Thoracic aorta (tissue), 2 donors: ENCODE results near the gene CREB5. TPM values are rescaled to one million over a fixed set of nuclear protein-coding genes. Genes with fewer than 3 reads are reported as not detected.

Experiments used
- ATAC-seq: fragments of 150-250 bp; one replicate; pipeline ENCODE4 v1.8.0; 2017; ENCODE audit warnings: low read depth; ENCODE audit not compliant: insufficient number of reproducible peaks, low FRiP score
- DNase-seq: peaks from one replicate; pipeline ENCODE4 v3.0.0-alpha.2; 2020; ENCODE audit warnings: low spot score
- H3K27ac ChIP-seq, 2 donors: fragments of 200-600 bp; sonication (generic); 1 replicate in 1 of 2; 2 replicates in 1 of 2; pipeline ENCODE4 v1.5.1; 2016; ENCODE audit warnings: mild to moderate bottlenecking in 2 of 2, moderate library complexity in 2 of 2
- H3K27me3 ChIP-seq: fragments of 200-600 bp; sonication (generic); replicated peaks from 2 replicates; pipeline ENCODE4 v1.6.0; 2016; ENCODE audit warnings: mild to moderate bottlenecking; ENCODE audit not compliant: insufficient read depth
- H3K36me3 ChIP-seq: fragments of 200-600 bp; sonication (generic); one replicate; pipeline ENCODE4 v1.5.1; 2016
- H3K4me1 ChIP-seq, 2 donors: fragments of 200-600 bp; sonication (generic); 1 replicate in 1 of 2; 2 replicates in 1 of 2; pipeline versions ENCODE4 v1.5.1 to v1.6.0; 2016; ENCODE audit warnings: low read depth in 2 of 2, mild to moderate bottlenecking in 1 of 2; ENCODE audit not compliant: control insufficient read depth in 1 of 2
- H3K4me3 ChIP-seq: fragments of 200-600 bp; sonication (generic); 2 replicates; pipeline ENCODE4 v1.5.1; 2016; ENCODE audit warnings: mild to moderate bottlenecking
- H3K9me3 ChIP-seq: fragments of 200-600 bp; sonication (generic); 2 replicates; pipeline ENCODE4 v1.5.1; 2016
- CTCF ChIP-seq: fragments of 200-600 bp; sonication (generic); IDR thresholded peaks from one replicate; pipeline ENCODE4 v1.5.1; 2019; ENCODE audit warnings: antibody characterized with exemption
- total RNA-seq, 2 donors: library from RNA; depleted of rRNA; stranded (reverse); fragments of >200 nt; gene quantifications; one replicate each; pipeline versions ENCODE4 v1.1.0 to v1.2.3, GENCODE V29; 2016

CREB5 gene
- total RNA-seq, 2 donors from 2014 or later: 44.4 to 49.1 TPM

DNA sequence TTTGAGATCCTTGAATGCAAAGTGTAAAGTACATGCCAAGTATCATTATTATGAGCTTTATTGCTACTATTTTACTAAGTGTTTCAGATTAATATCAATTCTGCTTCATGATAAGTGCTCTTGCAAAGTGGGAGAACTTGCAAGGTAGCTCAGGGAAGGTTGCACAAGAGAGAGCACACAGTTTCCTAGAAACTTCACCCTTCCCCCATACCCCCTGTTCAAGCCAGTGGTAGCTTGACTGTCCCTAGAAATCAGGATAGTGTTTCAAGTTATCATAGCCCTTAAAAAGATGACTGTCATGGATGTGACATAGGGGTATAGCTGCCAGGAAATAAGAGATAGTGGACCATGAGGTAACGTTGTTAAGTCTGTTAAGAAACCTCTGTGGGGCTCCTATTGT, 294.3 kb downstream of the CREB5 start:
- Histone ChIP-seq H3K9me3 (no peaks in the 10 kb centered on the region), H3K4me3 (no peak overlapping the region), H3K27me3 (no peaks in the 10 kb centered on the region), H3K4me1 (peaks cover 9 to 34% of the 10 kb centered on the region in 2 donors), H3K36me3 (no peaks in the 10 kb centered on the region), H3K27ac (no peak overlapping the region)
- TF ChIP-seq CTCF: no peak
- DNase-seq: no peak
- no peak for ATAC-seq

GRCh38 chr7:28707291-28707690, 295.0 kb downstream of the CREB5 start:
- Histone ChIP-seq H3K36me3 (no peaks in the 10 kb centered on the region), H3K9me3 (no peaks in the 10 kb centered on the region), H3K4me3 (no peak overlapping the region), H3K27ac (no peak overlapping the region), H3K27me3 (no peaks in the 10 kb centered on the region), H3K4me1 (peaks cover 9 to 29% of the 10 kb centered on the region in 2 donors)
- DNase-seq (no peak), ATAC-seq (no peak)
- no peak for TF ChIP-seq CTCF

DNA sequence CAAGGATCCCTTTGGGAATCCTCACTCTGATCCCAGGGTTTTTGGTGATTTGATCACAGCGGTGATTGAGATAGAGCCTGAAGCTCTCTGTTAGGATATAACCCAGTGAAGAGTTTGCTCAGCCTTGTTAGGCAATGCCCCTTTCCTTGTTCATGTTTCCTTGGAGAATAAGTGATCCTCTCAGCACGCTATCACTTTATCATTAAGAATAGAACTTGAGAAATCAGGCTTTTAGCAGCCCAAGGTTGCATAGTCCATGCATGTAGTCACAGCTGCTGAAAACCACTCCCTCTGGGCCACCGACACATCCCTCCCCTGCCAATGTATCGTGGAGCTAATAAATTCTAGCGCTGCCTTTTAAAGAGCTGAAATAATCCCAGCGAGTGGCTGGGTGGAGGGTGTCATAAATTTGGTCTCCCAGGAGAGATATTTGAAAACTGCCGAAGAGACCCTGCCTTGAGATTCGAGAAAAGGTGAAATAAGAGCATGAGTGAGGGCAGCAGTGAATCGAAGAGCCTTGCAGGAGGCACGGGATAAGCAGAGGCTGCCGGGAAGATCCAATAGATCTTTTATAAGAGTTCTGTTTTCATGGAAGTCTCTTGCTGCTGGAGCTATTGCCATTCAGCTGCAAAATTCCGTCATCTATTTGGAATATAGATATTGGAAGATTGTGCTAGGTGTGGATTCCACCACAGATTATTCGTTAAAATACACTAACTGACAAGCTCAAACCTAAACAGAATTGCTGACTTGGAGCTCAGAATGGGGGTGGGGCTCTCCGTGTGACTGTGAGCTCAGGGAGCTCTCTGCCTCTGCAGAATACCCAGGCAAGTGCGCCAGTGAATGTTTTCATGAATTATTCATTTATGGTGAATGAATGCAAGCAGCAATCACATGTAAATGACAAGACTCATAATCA, 296.0 kb downstream of the CREB5 start:
- Histone ChIP-seq H3K4me3 (peak overlapping the region; percentile 57), H3K4me1 (peaks cover 3 to 19% of the 10 kb centered on the region in 2 donors), H3K27me3 (no peaks in the 10 kb centered on the region), H3K36me3 (no peaks in the 10 kb centered on the region), H3K27ac (peak overlapping the region in 1 of 2 donors; percentile 23), H3K9me3 (no peaks in the 10 kb centered on the region)
- DNase-seq (no peak), ATAC-seq (no peak)
- TF ChIP-seq CTCF: no peak

DNA sequence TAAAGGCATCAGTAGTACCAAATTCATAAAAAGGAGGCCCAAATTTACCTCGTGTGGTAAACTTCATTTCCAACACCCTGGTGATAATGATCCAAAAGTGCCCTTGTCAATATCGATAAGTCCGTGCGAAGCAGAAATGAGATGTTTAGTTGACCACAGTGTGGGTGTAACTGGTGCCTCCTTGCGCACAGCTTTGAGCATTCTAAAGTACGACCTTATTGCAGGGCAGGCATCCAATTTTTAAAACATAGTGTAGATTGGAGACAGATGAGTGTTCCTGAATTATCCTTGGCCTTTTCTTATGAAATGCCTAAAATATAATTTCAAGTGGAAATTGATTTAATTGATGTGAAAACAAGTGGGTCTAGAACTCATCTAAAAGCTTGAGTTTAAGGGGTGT, 297.4 kb downstream of the CREB5 start:
- TF ChIP-seq CTCF: no peak
- Histone ChIP-seq H3K4me3 (no peak overlapping the region), H3K27me3 (no peaks in the 10 kb centered on the region), H3K4me1 (peaks cover 3 to 14% of the 10 kb centered on the region in 2 donors), H3K27ac (no peak overlapping the region), H3K36me3 (no peaks in the 10 kb centered on the region), H3K9me3 (no peaks in the 10 kb centered on the region)
- ATAC-seq: no peak
- no peak for DNase-seq

DNA sequence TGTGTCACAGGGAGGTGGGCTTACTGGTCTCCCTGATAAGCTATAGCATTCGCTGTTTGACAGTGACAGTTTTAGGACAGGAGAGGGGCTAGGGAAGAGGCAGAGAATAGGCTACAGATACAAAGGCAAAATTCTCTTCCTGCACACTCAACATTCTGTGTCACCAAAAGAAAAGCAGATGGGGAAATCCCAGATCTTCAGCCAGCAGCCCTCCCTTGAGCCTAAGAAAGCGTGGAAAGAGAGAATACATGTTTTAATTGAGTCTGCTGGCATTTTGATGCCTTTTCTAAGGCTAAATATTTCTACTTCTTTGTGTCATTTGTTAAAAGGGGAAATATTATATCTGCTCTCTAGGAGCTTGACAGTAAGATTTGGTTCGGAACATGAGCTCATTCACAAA, 298.8 kb downstream of the CREB5 start:
- Histone ChIP-seq H3K4me3 (no peak overlapping the region), H3K4me1 (peaks cover 3 to 14% of the 10 kb centered on the region in 2 donors), H3K27me3 (no peaks in the 10 kb centered on the region), H3K27ac (no peak overlapping the region), H3K36me3 (no peaks in the 10 kb centered on the region), H3K9me3 (no peaks in the 10 kb centered on the region)
- TF ChIP-seq CTCF: no peak
- DNase-seq (no peak), ATAC-seq (no peak)
